Cardiac fibroblast (primary cell): ENCODE data around the gene CEP63.
A peak's percentile ranks its signal among the peaks of the same experiment; 100 is the strongest.

Source experiments
- DNase-seq, 2 donors: peaks; one replicate each; pipeline versions ENCODE4 v3.0.0 to v3.0.0-alpha.2; 2010; ENCODE audit warnings: low read depth in 2 of 2
- H3K4me3 ChIP-seq, 2 donors: replicated peaks in 1 of 2; 1 replicate in 1 of 2; 2 replicates in 1 of 2; pipeline ENCODE4 v1.5.1; 2011; ENCODE audit warnings: low read depth in 2 of 2, low read length in 2 of 2, mild to moderate bottlenecking in 2 of 2, moderate library complexity in 1 of 2
- CTCF ChIP-seq: IDR thresholded peaks from one replicate; pipeline ENCODE4 v1.5.1; 2011; ENCODE audit warnings: low read depth, mild to moderate bottlenecking, low read length, inconsistent platforms

The CEP63 gene

GRCh38 chr3:134446800-134447199 is 39.1 kb upstream of the CEP63 start:
- DNase-seq = peak; percentile 62 to 66
- H3K4me3 ChIP-seq = no peak overlapping the region
- no peak for TF ChIP-seq CTCF

GRCh38 chr3:134447351-134447750 is 38.5 kb upstream of the CEP63 start:
- no peak for DNase-seq
- no peak overlapping the region for H3K4me3 ChIP-seq
- no peak for TF ChIP-seq CTCF

GRCh38 chr3:134448664-134449063 is 37.2 kb upstream of the CEP63 start:
- no peak for DNase-seq
- H3K4me3 ChIP-seq = no peak overlapping the region
- TF ChIP-seq CTCF = no peak

GRCh38 chr3:134449277-134449676 is 36.6 kb upstream of the CEP63 start:
- peak; percentile 68 to 75 for DNase-seq
- no peak overlapping the region for H3K4me3 ChIP-seq
- peak; percentile 78 for TF ChIP-seq CTCF

- H3K4me3 ChIP-seq = no peak overlapping the region
- DNase-seq = no peak
- no peak for TF ChIP-seq CTCF
Measured at GRCh38 chr3:134449951-134450350, 35.9 kb upstream of the CEP63 start.

- no peak for TF ChIP-seq CTCF
- DNase-seq = no peak
- no peak overlapping the region for H3K4me3 ChIP-seq
Measured at GRCh38 chr3:134453631-134454030, 32.2 kb upstream of the CEP63 start.

GRCh38 chr3:134457376-134458074 is 28.3 kb upstream of the CEP63 start:
- TF ChIP-seq CTCF = no peak
- H3K4me3 ChIP-seq = no peak overlapping the region
- no peak for DNase-seq
